ENCODE measurements around the gene SUV39H1. TPM values are rescaled to one million over a fixed set of nuclear protein-coding genes. Genes with fewer than 3 reads are reported as not detected.

SUV39H1 gene
- total RNA-seq, 1 donor from 2014 or later, result 2.6 TPM

DNA sequence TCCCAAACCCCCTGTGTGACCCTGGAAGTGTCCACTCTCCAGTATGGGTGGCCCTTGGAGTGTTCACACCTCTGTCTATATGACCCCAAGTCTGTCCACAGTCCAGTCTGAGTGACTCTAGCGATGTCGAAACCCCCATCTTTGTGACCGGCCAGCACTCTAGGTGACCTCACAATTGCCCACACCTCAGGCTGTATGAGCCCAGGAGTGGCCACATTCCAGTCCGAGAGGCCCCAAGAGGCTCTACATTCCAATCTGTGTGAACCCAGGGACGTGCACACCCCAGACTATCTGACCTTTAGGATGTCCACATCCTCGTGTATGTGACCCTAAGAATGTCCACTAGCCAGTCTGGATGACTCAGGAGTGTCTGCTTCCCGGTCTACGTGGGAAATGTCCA is 57.7 kb downstream of the SUV39H1 start:
- intact Hi-C loops (cut with micrococcal nuclease), result no loop called here
- Histone ChIP-seq H3K9me3 (replicated peaks) (no peaks in the 10 kb centered on the region), H3K36me3 (no peaks in the 10 kb centered on the region), H3K4me3 (no peak overlapping the region), H3K4me1 (no peaks in the 10 kb centered on the region), H3K27ac (replicated peaks) (no peak overlapping the region), H3K27me3 (ENCODE audit: low read depth) (no peaks in the 10 kb centered on the region)
- no peak for TF ChIP-seq CTCF (IDR thresholded peaks at IDR 0.05; ENCODE audit: borderline replicate concordance)
- DNase-seq, result no peak

Other genes starting within 250 kb of the SUV39H1 start
- gene SLC38A5, start 226.5 kb upstream of the SUV39H1 start, total RNA-seq, result 0.71 TPM
- 15.3 TPM for gene FTSJ1, start 220.5 kb upstream of the SUV39H1 start, total RNA-seq
- 13.6 TPM for gene PORCN, start 187.7 kb upstream of the SUV39H1 start, total RNA-seq
- 48.9 TPM for gene EBP, start 174.9 kb upstream of the SUV39H1 start, total RNA-seq
- 14.5 TPM for gene TBC1D25, start 157.0 kb upstream of the SUV39H1 start, total RNA-seq
- gene RBM3, start 122.2 kb upstream of the SUV39H1 start, total RNA-seq, result 121 TPM
- gene WDR13, start 99.2 kb upstream of the SUV39H1 start, total RNA-seq, result 137 TPM
- 2.3 TPM for gene WAS, start 12.9 kb upstream of the SUV39H1 start, total RNA-seq
- not detected for gene GLOD5, start 65.0 kb downstream of the SUV39H1 start, total RNA-seq
- not detected for gene GATA1, start 89.9 kb downstream of the SUV39H1 start, total RNA-seq
- gene HDAC6, start 105.3 kb downstream of the SUV39H1 start, total RNA-seq, result 39.7 TPM
- not detected for gene ERAS, start 129.8 kb downstream of the SUV39H1 start, total RNA-seq
- gene PCSK1N, start 138.9 kb downstream of the SUV39H1 start, total RNA-seq, result not detected
- gene TIMM17B, start 201.0 kb downstream of the SUV39H1 start, total RNA-seq, result 76.1 TPM
- 60.3 TPM for gene PQBP1, start 201.2 kb downstream of the SUV39H1 start, total RNA-seq
- gene SLC35A2, start 214.9 kb downstream of the SUV39H1 start, total RNA-seq, result 10.4 TPM
- gene PIM2, start 222.3 kb downstream of the SUV39H1 start, total RNA-seq, result 3.3 TPM